ENCODE data around the gene SASH1.

The SASH1 gene

DNA sequence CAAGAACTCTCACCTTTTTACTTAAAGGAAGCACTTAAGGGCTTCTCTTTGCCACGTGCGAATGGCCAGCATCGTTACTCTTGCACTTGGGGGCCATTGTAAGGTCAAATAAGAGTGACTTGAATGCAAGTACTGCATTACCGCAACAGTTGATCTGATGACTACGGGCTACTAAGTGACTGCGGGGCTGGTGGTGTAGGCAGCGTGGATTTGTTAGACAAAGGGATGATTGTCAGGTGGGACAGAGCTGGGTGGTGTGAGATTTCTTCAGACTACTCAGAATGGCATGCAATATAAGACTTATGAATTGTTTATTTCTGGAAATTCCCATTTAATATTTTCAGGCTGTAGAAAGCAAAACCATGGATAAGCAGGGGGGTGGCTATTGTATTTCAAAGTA is 204.5 kb downstream of the SASH1 start:
- H3K36me3 ChIP-seq (ENCODE audit: insufficient read depth, low read length): peaks cover 57% of the 10 kb centered on the region

DNA sequence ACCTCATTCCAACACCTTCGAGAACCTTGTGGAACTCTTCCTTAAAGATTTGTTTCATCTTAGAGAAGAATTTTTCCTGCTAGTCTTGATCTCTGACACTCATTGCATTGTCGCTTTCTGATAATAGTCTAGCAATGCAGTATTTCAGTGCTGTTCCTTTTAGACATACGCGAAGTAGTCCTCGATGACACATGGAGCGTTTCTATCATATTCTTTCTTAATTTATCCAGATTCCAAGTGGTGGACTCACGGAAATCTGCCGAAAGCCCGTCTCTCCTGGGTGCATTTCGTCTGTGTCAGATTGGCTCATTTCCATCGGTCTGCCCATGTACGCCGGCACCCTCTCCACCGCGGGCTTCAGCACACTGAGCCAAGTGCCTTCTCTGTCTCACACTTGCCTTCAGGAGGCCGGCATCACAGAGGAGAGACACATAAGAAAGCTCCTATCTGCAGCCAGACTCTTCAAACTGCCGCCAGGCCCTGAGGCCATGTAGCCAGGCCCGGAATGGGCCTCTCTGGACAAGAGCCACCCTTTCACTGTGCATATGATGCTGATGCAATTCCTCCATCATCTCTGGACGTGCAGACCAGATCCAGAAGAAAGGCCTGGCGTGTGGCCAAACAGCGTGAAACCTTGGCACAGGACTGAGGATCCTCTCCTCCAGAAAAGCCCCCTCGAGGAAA is 205.6 kb downstream of the SASH1 start:
- Histone ChIP-seq H3K36me3 (ENCODE audit: insufficient read depth, low read length) (peaks cover 51% of the 10 kb centered on the region), H3K4me3 (ENCODE audit: low read length) (no peak overlapping the region), H3K9me3 (ENCODE audit: low read length) (no peaks in the 10 kb centered on the region), H3K27me3 (ENCODE audit: insufficient read depth, low read length) (no peaks in the 10 kb centered on the region), H3K4me1 (ENCODE audit: insufficient read depth, low read length) (peaks cover 11% of the 10 kb centered on the region), H2AFZ (ENCODE audit: low read depth, low read length) (no peak overlapping the region)

More for the DNA sequence above, 204.5 kb downstream of the SASH1 start:
- H3K9me3 ChIP-seq (ENCODE audit: low read length): no peaks in the 10 kb centered on the region
- H3K4me3 ChIP-seq (ENCODE audit: low read length): no peak overlapping the region
- H3K4me1 ChIP-seq (ENCODE audit: insufficient read depth, low read length): peaks cover 11% of the 10 kb centered on the region
- H2AFZ ChIP-seq (ENCODE audit: low read depth, low read length): no peak overlapping the region
- no peaks in the 10 kb centered on the region for H3K27me3 ChIP-seq (ENCODE audit: insufficient read depth, low read length)

DNA sequence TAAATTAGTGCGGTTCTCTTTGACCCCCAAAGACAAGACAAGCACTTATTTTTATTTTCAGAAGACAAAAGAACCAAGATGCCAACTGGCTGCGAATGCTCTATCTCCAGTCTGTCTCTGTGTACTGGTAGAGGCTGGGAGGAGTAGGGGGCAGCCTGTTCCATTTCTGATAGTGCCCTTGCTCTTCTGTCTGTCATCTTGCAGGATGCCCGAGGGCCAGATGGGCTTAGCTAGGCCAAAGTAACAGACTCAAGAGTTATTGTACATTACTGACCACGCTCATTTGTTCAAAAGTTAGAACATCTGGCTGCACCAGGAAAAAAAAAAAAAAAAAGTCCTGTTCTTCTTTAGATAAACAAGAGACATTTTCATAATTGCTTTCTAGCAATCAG is 206.1 kb downstream of the SASH1 start:
- H3K36me3 ChIP-seq (ENCODE audit: insufficient read depth, low read length): peaks cover 48% of the 10 kb centered on the region
- no peaks in the 10 kb centered on the region for H3K9me3 ChIP-seq (ENCODE audit: low read length)
- H3K4me1 ChIP-seq (ENCODE audit: insufficient read depth, low read length): peaks cover 11% of the 10 kb centered on the region
- H2AFZ ChIP-seq (ENCODE audit: low read depth, low read length): no peak overlapping the region
- no peak overlapping the region for H3K4me3 ChIP-seq (ENCODE audit: low read length)
- H3K27me3 ChIP-seq (ENCODE audit: insufficient read depth, low read length): no peaks in the 10 kb centered on the region

DNA sequence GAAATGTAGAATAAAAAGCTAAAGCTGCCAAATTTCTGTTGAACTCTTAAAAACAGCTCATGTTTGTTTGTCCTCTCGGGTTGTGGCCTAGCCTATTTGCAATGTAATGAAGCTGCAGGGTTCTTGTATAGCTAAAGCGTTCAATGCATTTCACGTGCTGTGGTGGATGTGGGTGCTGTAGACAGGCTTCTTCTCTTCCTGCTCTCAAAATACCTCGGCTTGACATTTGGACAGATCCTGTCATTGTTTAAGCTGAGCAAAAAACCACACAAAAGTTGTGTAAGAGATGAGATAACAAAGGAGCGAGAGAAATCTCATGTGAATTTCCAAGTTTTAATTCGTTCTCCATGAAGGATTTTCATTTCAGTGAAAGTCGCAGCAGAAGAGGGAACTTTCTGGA is 207.9 kb downstream of the SASH1 start:
- H3K27me3 ChIP-seq (ENCODE audit: insufficient read depth, low read length): no peaks in the 10 kb centered on the region
- H3K4me3 ChIP-seq (ENCODE audit: low read length): no peak overlapping the region
- peaks cover 11% of the 10 kb centered on the region for H3K4me1 ChIP-seq (ENCODE audit: insufficient read depth, low read length)
- H2AFZ ChIP-seq (ENCODE audit: low read depth, low read length): no peak overlapping the region
- peaks cover 36% of the 10 kb centered on the region for H3K36me3 ChIP-seq (ENCODE audit: insufficient read depth, low read length)
- H3K9me3 ChIP-seq (ENCODE audit: low read length): no peaks in the 10 kb centered on the region

DNA sequence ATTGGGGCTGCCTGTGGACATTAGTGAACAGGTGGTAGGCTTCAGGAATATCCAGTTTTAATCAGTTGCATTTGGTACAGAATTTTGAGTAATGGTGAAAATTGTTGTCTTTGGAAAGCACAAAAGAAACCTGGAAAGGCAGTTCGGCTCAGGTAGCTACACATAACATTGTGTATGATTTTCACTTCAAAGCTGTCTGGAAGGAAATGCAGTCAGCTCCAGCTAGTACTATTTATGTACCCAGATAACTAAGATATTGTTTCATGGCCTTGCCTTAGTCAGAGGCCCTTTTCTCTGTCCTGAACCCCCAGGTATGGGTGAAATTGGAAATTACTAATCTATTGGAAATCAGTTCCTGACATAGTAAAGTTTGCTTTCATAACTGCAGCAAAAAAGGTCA is 208.6 kb downstream of the SASH1 start:
- Histone ChIP-seq H3K9me3 (ENCODE audit: low read length) (no peaks in the 10 kb centered on the region), H3K4me3 (ENCODE audit: low read length) (no peak overlapping the region), H3K4me1 (ENCODE audit: insufficient read depth, low read length) (peaks cover 11% of the 10 kb centered on the region), H3K36me3 (ENCODE audit: insufficient read depth, low read length) (peaks cover 29% of the 10 kb centered on the region), H2AFZ (ENCODE audit: low read depth, low read length) (no peak overlapping the region), H3K27me3 (ENCODE audit: insufficient read depth, low read length) (no peaks in the 10 kb centered on the region)

DNA sequence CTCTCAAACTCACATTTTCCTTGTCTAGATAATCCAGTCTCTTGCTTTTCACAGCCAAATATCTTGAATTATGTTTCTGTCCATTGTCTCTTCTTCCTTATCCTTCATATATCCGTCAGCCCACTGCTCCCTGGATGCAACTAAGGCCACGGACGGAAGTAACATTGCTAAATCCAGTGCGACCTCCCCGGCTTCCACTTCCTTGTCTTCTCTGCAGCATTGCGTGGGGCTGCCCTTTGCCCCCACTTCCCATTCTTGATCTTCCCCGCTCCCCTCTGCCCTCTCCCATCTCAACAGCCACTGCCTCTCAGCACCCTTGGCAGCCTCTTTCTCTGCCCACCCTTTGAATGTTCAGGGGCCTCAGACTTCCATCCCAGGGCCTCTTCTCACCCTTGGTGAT is 213.8 kb downstream of the SASH1 start:
- no peak overlapping the region for H2AFZ ChIP-seq (ENCODE audit: low read depth, low read length)
- H3K36me3 ChIP-seq (ENCODE audit: insufficient read depth, low read length): no peaks in the 10 kb centered on the region
- no peaks in the 10 kb centered on the region for H3K9me3 ChIP-seq (ENCODE audit: low read length)
- no peaks in the 10 kb centered on the region for H3K27me3 ChIP-seq (ENCODE audit: insufficient read depth, low read length)
- H3K4me1 ChIP-seq (ENCODE audit: insufficient read depth, low read length): no peaks in the 10 kb centered on the region
- H3K4me3 ChIP-seq (ENCODE audit: low read length): no peak overlapping the region

DNA sequence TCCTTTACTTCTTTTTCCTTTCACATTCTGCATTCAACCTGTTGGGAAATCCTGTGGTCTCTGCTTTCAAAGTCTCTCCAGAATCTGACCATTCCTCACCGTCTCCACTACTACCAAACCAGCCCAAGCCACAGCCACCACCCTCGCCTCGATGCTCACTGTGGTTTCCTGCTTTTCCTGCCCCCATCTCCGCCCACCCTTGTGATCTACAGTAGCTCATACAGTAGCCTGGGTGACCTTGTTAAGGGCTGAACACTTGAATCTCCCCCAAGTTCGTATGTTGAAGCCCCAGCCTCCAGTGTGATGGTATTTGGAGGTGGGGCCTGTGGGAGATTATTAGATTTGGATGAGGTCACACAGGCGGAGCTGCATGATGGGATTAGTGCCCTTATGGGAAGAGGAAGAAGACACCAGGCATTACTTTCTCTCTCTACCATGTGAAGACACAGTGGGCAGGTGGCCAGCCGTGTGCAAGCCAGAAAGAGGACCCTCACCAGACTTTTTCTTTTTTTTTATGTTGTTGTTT is 215.2 kb downstream of the SASH1 start:
- Histone ChIP-seq H3K36me3 (ENCODE audit: insufficient read depth, low read length) (no peaks in the 10 kb centered on the region), H3K9me3 (ENCODE audit: low read length) (peaks cover 1% of the 10 kb centered on the region), H2AFZ (ENCODE audit: low read depth, low read length) (no peak overlapping the region), H3K4me1 (ENCODE audit: insufficient read depth, low read length) (no peaks in the 10 kb centered on the region), H3K4me3 (ENCODE audit: low read length) (no peak overlapping the region), H3K27me3 (ENCODE audit: insufficient read depth, low read length) (no peaks in the 10 kb centered on the region)

DNA sequence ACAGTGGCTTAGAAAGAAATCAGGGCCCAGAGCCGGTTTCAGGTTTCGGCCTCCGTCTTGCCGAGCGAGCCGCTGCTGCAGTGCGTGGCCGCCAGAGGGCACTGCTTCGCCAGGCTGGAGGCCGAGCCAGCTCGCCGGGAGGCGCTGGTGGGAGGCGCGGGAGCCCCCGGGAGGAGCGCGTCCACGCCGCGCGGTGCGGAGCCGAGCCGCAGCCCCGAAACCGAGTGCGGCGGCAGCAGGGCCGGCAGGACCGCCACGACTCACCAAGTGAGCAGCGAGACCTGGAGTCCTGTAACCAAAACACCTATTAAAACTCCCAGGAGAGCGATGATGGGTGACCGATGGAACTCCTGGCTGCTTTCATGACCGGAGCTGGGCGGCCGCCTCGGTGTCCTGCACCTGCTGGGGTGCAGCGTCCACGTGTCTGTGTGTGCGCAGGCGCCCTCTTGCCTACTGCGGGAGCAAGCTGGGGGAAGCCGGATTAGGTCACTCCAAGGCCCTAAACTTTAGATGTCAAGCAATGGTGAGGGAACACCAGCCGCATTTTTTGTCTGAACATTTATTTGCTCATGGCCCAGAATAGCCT is 217.3 kb downstream of the SASH1 start:
- Histone ChIP-seq H3K4me1 (ENCODE audit: insufficient read depth, low read length) (no peaks in the 10 kb centered on the region), H3K9me3 (ENCODE audit: low read length) (peaks cover 1% of the 10 kb centered on the region), H3K27me3 (ENCODE audit: insufficient read depth, low read length) (no peaks in the 10 kb centered on the region), H2AFZ (ENCODE audit: low read depth, low read length) (peak overlapping the region; percentile 56), H3K36me3 (ENCODE audit: insufficient read depth, low read length) (no peaks in the 10 kb centered on the region), H3K4me3 (ENCODE audit: low read length) (peak overlapping the region; percentile 50)

DNA sequence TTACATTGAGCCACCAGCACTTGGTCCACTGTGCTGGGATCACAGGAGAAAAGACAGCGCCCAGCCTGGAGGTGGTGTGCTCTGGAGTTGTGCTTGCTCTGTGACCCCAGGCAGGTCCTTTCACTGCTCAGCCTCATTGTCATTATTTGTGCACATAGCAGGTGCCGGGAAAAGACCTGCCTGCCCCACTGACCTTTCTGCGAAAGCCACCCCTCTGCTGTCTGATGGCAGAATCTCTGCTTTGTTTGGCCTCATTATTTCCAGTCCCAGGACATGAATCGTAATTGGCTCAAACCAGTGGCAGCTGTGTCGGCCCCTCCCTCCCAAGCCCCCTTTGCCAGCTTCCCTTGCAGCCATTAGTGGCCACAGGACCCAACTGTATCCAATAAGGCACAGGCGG is 219.0 kb downstream of the SASH1 start:
- no peak overlapping the region for H2AFZ ChIP-seq (ENCODE audit: low read depth, low read length)
- H3K27me3 ChIP-seq (ENCODE audit: insufficient read depth, low read length): no peaks in the 10 kb centered on the region
- no peaks in the 10 kb centered on the region for H3K4me1 ChIP-seq (ENCODE audit: insufficient read depth, low read length)

DNA sequence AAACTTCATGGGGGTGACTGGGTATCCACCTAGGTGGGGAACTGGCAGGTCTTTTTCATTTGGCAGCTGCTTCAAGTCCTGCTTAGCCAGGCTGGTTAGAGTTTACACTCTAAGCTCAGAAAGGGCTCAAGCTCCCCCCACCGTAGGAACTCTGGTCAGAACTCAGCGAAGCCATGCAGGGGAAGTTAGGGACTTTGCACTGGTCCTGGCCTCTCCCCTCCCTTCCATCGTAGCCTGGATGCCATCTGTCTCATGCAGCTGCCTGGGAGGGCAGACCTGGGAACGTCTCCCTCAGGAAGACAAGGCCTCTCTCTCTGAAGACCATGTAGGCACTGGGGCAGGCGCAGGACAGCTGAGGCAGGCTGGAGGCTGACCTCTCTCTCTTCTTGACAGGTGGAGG is 220.4 kb downstream of the SASH1 start:
- H3K4me3 ChIP-seq (ENCODE audit: low read length): no peak overlapping the region
- no peaks in the 10 kb centered on the region for H3K36me3 ChIP-seq (ENCODE audit: insufficient read depth, low read length)
- H3K27me3 ChIP-seq (ENCODE audit: insufficient read depth, low read length): no peaks in the 10 kb centered on the region

More for the DNA sequence above, 219.0 kb downstream of the SASH1 start:
- Histone ChIP-seq H3K4me3 (ENCODE audit: low read length) (no peak overlapping the region), H3K36me3 (ENCODE audit: insufficient read depth, low read length) (no peaks in the 10 kb centered on the region), H3K9me3 (ENCODE audit: low read length) (peaks cover 1% of the 10 kb centered on the region)

DNA sequence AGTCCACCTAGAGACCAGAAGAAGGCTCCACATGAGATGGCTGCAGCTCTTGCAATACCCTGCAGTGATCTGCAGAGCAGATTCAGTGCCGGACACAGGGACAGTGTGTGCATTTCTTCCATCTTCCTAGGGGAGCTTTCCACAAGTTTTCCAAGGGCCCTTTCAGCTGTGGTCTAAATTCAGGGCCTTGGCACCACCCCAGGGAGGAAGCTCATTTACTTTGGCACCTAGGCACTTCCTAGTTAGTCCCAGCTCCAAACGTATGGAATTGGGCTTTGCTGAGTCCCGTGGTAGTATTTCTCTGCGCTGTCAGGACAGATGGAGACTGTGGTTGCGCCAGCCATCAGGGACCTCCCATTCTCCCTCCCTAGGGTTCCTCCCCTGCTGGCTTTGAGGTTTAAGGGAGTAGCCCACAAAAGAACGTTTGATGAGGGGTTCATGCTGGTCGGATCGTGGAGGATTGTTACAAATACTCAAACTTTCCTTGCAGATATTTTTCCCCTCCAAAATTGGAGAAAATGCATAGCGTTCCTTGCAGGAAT is 221.9 kb downstream of the SASH1 start:
- Histone ChIP-seq H3K36me3 (ENCODE audit: insufficient read depth, low read length) (no peaks in the 10 kb centered on the region), H3K4me3 (ENCODE audit: low read length) (no peak overlapping the region), H3K9me3 (ENCODE audit: low read length) (peaks cover 1% of the 10 kb centered on the region), H2AFZ (ENCODE audit: low read depth, low read length) (no peak overlapping the region), H3K27me3 (ENCODE audit: insufficient read depth, low read length) (no peaks in the 10 kb centered on the region), H3K4me1 (ENCODE audit: insufficient read depth, low read length) (no peaks in the 10 kb centered on the region)

More for the DNA sequence above, 220.4 kb downstream of the SASH1 start:
- Histone ChIP-seq H3K9me3 (ENCODE audit: low read length) (peaks cover 1% of the 10 kb centered on the region), H2AFZ (ENCODE audit: low read depth, low read length) (no peak overlapping the region), H3K4me1 (ENCODE audit: insufficient read depth, low read length) (no peaks in the 10 kb centered on the region)

DNA sequence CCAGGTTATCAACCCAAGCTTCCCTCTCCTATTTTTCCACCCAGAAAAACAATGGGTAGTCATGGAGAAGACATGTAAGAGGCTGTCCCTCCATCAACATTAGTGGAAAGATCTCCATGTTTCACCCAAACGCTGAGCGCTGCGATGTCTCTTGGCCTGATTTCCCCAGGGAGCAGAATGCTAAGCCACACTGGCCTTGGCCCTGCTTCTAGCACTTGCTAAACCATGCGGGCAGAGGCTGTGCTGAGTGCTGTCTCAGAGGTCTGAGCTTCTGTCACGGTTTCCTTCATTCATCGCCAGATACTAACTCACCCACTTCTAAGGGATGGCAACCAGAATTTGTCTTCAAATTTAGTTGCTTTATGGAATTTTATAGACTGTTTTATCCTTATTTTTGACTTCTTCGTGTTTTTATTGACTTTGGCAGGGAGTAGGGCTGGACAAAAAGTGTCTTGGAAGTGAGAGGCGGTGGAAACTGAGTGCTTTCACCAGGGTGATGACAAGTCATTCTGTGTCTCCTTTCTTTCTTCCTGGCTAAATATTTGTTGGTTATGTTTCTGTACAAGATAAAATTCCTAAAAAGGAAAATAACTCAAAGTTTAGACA is 222.8 kb downstream of the SASH1 start:
- no peaks in the 10 kb centered on the region for H3K4me1 ChIP-seq (ENCODE audit: insufficient read depth, low read length)
- H3K9me3 ChIP-seq (ENCODE audit: low read length): peaks cover 1% of the 10 kb centered on the region
- no peak overlapping the region for H3K4me3 ChIP-seq (ENCODE audit: low read length)
- no peaks in the 10 kb centered on the region for H3K27me3 ChIP-seq (ENCODE audit: insufficient read depth, low read length)
- H3K36me3 ChIP-seq (ENCODE audit: insufficient read depth, low read length): no peaks in the 10 kb centered on the region
- H2AFZ ChIP-seq (ENCODE audit: low read depth, low read length): no peak overlapping the region

DNA sequence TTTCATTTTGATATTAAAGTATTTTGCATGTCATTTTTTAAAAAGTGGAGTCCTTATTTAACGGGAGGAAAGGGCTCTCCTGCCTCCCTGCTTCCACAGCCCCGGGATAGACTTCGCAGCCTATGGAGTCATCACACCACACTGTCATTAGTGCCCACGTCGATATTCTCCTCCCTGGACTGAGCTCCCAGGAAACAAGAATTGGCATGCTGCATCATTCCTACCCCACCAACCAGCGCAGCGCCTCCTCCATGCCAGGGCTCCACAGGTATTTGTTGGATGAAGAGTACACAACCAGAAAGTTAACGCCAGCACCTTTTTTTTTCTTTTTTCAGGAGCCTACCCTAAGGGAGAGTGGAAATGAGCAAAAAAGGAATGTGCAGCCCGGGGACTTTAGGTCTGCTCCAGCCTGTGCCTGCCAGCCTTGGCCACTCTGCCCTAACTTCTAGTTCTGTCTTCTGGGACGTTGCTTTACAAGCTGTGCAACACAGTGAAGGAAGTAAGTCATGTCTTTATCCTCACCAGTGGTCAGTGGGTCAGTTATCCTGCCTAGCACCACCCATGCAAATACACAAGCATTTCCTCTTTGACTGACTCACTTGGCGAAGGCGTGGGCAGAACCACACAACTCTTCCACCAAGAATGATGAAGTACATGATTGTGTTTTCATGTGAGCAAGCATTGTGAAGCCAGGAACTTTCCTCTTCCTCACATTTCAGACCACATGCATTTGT is 223.5 kb downstream of the SASH1 start:
- Histone ChIP-seq H3K27me3 (ENCODE audit: insufficient read depth, low read length) (no peaks in the 10 kb centered on the region), H3K4me3 (ENCODE audit: low read length) (no peak overlapping the region), H3K36me3 (ENCODE audit: insufficient read depth, low read length) (no peaks in the 10 kb centered on the region), H2AFZ (ENCODE audit: low read depth, low read length) (no peak overlapping the region), H3K4me1 (ENCODE audit: insufficient read depth, low read length) (no peaks in the 10 kb centered on the region), H3K9me3 (ENCODE audit: low read length) (peaks cover 1% of the 10 kb centered on the region)
